ENCODE results near the gene FBXO42. TPM values are rescaled to one million over a fixed set of nuclear protein-coding genes. Genes with fewer than 3 reads are reported as not detected.

FBXO42 gene
- total and polyA plus RNA-seq, 2 of the 8 experiments (the other 6 are each of a cell fraction or from before 2014, with no cell fraction given): 15.1 to 17.0 TPM

DNA sequence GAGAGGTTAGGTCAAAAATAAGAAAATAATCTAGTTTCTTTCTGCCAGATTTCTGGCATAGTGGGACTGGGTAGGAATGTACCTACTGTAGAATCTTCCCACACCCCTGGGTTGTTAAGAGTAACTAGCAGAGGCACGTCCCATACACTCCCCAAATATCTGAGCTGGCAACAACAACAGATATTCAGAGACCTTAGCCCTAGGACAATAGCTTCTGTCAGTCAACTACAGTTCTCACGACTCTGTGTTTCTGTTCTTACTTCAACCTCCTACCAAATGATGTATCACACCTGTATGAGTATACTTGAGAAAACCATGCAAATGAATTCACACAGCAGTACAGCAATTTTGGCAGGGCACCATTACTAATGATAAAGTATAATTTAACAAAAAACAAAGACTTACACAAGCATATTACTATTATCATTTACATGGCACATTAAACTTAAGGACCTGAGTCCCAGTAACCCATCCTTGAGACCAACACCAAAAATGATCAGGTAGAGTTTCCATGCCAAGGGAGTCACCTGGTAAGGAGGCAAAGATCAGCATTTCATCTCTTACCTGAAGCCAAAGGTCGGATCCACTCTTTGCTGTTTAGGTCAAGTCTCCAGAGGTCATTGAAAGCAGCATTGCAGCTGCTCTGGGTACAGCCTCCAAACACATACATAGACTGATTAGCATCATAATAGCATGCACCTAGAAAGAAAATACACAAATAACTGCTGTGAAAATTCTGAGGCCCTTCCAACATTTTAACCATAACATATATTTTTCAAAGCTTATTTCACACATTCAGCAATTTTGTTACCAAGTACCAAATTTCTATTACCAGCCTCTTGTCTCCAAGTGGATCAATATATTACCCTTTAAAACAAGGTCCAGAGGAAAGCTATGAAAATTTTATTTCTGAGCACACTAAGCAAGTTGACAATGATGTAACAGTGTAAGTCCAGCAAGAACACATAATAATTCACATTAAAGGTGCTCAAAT is 57.8 kb downstream of the FBXO42 start (continued):
- TF ChIP-seq EZH2 (IDR thresholded peaks at IDR 0.05; ENCODE audit: low read depth, low read length, severe bottlenecking) (no peak), YY1 (IDR thresholded peaks at IDR 0.05; ENCODE audit: low read depth, low read length) (no peak), BRCA1 (IDR thresholded peaks at IDR 0.05; ENCODE audit: low read depth, low read length) (no peak), EGR1 (IDR thresholded peaks at IDR 0.05; ENCODE audit: borderline replicate concordance, low read depth, low read length) (no peak), SP1 (IDR thresholded peaks at IDR 0.05; ENCODE audit: low read depth, low read length) (no peak), RFX5 (IDR thresholded peaks at IDR 0.05; ENCODE audit: borderline replicate concordance, low read depth, low read length) (no peak), TEAD4 (IDR thresholded peaks at IDR 0.05; ENCODE audit: low read depth, low read length) (no peak)
